ENCODE data around the gene PDCL2. TPM values are rescaled to one million over a fixed set of nuclear protein-coding genes. Genes with fewer than 3 reads are reported as not detected.

The PDCL2 gene
- total RNA-seq, 1 experiment from 2014 or later = not detected

- Histone ChIP-seq H3K4me1 (ENCODE audit: insufficient read depth, low read length, poor library complexity, severe bottlenecking) (no peaks in the 10 kb centered on the region), H3K9me3 (ENCODE audit: low read depth, low read length, poor library complexity, severe bottlenecking) (no peaks in the 10 kb centered on the region), H3K36me3 (ENCODE audit: insufficient read depth, low read length, poor library complexity, severe bottlenecking) (no peaks in the 10 kb centered on the region), H3K4me3 (ENCODE audit: low read depth, low read length, poor library complexity, severe bottlenecking) (no peak overlapping the region), H3K27ac (ENCODE audit: low read depth, low read length, poor library complexity, severe bottlenecking) (no peak overlapping the region), H3K27me3 (replicated peaks; ENCODE audit: insufficient read depth, low read depth, low read length, poor library complexity) (no peaks in the 10 kb centered on the region)
- intact Hi-C loops (cut with micrococcal nuclease; ENCODE audit: unreplicated experiment) = loop anchor here (10.0 kb wide), 1 partner anchor 315 kb away; no protein-coding TSS in a partner anchor
- no peak for DNase-seq (ENCODE audit: low spot score)
- BruUV-seq (replicated peaks) = no TSS peak
- POLR2A ChIA-PET (ENCODE audit: low non-redundant PET) = no interaction called here
- CTCF ChIA-PET = no interaction called here
- TF ChIP-seq, protein P1, sequence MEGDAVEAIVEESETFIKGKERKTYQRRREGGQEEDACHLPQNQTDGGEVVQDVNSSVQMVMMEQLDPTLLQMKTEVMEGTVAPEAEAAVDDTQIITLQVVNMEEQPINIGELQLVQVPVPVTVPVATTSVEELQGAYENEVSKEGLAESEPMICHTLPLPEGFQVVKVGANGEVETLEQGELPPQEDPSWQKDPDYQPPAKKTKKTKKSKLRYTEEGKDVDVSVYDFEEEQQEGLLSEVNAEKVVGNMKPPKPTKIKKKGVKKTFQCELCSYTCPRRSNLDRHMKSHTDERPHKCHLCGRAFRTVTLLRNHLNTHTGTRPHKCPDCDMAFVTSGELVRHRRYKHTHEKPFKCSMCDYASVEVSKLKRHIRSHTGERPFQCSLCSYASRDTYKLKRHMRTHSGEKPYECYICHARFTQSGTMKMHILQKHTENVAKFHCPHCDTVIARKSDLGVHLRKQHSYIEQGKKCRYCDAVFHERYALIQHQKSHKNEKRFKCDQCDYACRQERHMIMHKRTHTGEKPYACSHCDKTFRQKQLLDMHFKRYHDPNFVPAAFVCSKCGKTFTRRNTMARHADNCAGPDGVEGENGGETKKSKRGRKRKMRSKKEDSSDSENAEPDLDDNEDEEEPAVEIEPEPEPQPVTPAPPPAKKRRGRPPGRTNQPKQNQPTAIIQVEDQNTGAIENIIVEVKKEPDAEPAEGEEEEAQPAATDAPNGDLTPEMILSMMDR (conservative IDR thresholded peaks at IDR 0.05; ENCODE audit: low read depth, low read length) = no peak
- TF ChIP-seq EZH2 (IDR thresholded peaks at IDR 0.05; ENCODE audit: borderline replicate concordance, low read depth, low read length, poor library complexity, severe bottlenecking) = no peak
These were observed 42.2 kb downstream of the PDCL2 start for GRCh38 chr4:55549888-55550287.

DNA sequence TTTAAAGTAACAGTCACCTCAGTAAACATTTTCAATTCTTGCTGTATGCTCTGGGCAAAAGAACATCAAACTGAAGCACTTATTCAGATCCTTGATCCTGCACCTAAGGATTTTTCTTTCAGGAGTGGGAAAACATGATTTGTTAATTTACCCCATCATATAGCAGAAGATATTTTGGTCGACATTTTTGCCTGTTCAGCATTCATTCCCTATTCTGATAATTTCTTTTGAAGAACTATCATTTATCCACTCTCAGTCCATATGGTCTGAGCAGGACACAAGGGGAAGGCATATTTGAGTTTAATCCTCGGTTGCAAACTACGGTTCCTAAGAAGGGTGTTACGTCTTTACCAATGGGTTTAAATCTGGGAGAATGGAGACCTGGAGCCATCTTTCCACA lies 44.1 kb downstream of the PDCL2 start:
- no peak for DNase-seq (ENCODE audit: low spot score)
- ChIA-PET POLR2A (ENCODE audit: low non-redundant PET) (no interaction called here), CTCF (no interaction called here)
- H3K27ac ChIP-seq (ENCODE audit: low read depth, low read length, poor library complexity, severe bottlenecking) = no peak overlapping the region
- H3K27me3 ChIP-seq (replicated peaks; ENCODE audit: insufficient read depth, low read depth, low read length, poor library complexity) = no peaks in the 10 kb centered on the region
- TF ChIP-seq, protein P1 (conservative IDR thresholded peaks at IDR 0.05; ENCODE audit: low read depth, low read length) = no peak
- TF ChIP-seq EZH2 (IDR thresholded peaks at IDR 0.05; ENCODE audit: borderline replicate concordance, low read depth, low read length, poor library complexity, severe bottlenecking) = no peak
- no peaks in the 10 kb centered on the region for H3K9me3 ChIP-seq (ENCODE audit: low read depth, low read length, poor library complexity, severe bottlenecking)
- H3K4me1 ChIP-seq (ENCODE audit: insufficient read depth, low read length, poor library complexity, severe bottlenecking) = peaks cover 5% of the 10 kb centered on the region
- H3K4me3 ChIP-seq (ENCODE audit: low read depth, low read length, poor library complexity, severe bottlenecking) = peak overlapping the region; percentile 73
- no peaks in the 10 kb centered on the region for H3K36me3 ChIP-seq (ENCODE audit: insufficient read depth, low read length, poor library complexity, severe bottlenecking)
- intact Hi-C loops (cut with micrococcal nuclease; ENCODE audit: unreplicated experiment) = loop anchor here (10.0 kb wide), 1 partner anchor 317 kb away; no protein-coding TSS in a partner anchor
- no TSS peak for BruUV-seq (replicated peaks)

DNA sequence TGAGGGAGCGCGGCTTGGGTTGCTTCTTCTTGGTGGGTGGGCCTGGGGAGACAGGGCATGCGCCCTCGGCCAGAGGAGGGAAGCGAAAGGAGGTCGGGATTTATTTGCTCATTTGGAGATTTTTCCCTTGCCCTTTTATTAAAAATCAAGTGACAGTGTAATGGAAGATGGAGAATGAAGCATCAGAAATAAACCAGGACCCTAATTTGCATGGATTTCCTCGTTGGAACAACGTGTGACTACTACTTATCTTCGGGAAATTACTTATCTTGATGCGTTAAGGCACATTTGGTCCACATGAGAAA lies 44.6 kb downstream of the PDCL2 start:
- H3K9me3 ChIP-seq (ENCODE audit: low read depth, low read length, poor library complexity, severe bottlenecking) = no peaks in the 10 kb centered on the region
- peak overlapping the region; percentile 73 for H3K4me3 ChIP-seq (ENCODE audit: low read depth, low read length, poor library complexity, severe bottlenecking)
- peaks cover 5% of the 10 kb centered on the region for H3K4me1 ChIP-seq (ENCODE audit: insufficient read depth, low read length, poor library complexity, severe bottlenecking)
- H3K27ac ChIP-seq (ENCODE audit: low read depth, low read length, poor library complexity, severe bottlenecking) = peak overlapping the region; percentile 84
- TF ChIP-seq EZH2 (IDR thresholded peaks at IDR 0.05; ENCODE audit: borderline replicate concordance, low read depth, low read length, poor library complexity, severe bottlenecking) = no peak
- TF ChIP-seq, protein P1 (conservative IDR thresholded peaks at IDR 0.05; ENCODE audit: low read depth, low read length) = no peak
- DNase-seq (ENCODE audit: low spot score) = no peak
- no peaks in the 10 kb centered on the region for H3K27me3 ChIP-seq (replicated peaks; ENCODE audit: insufficient read depth, low read depth, low read length, poor library complexity)
- TSS peak; percentile 67 for BruUV-seq (replicated peaks)
- intact Hi-C loops (cut with micrococcal nuclease; ENCODE audit: unreplicated experiment) = loop anchor here (10.0 kb wide), 1 partner anchor 317 kb away; no protein-coding TSS in a partner anchor
- CTCF ChIA-PET = no interaction called here
- POLR2A ChIA-PET (ENCODE audit: low non-redundant PET) = no interaction called here
- no peaks in the 10 kb centered on the region for H3K36me3 ChIP-seq (ENCODE audit: insufficient read depth, low read length, poor library complexity, severe bottlenecking)

Data from A673 (cell line).